HG03558 (cell line): Measurements from ENCODE around the gene RAB1A.

Source experiments
- ATAC-seq: cut with Tn5 transposase; IDR thresholded peaks from one replicate; pipeline ENCODE4 v1.9.1; 2021; ENCODE audit warnings: moderate number of reproducible peaks; ENCODE audit not compliant: unreplicated experiment; ENCODE audit errors: extremely low read depth

Gene RAB1A

DNA sequence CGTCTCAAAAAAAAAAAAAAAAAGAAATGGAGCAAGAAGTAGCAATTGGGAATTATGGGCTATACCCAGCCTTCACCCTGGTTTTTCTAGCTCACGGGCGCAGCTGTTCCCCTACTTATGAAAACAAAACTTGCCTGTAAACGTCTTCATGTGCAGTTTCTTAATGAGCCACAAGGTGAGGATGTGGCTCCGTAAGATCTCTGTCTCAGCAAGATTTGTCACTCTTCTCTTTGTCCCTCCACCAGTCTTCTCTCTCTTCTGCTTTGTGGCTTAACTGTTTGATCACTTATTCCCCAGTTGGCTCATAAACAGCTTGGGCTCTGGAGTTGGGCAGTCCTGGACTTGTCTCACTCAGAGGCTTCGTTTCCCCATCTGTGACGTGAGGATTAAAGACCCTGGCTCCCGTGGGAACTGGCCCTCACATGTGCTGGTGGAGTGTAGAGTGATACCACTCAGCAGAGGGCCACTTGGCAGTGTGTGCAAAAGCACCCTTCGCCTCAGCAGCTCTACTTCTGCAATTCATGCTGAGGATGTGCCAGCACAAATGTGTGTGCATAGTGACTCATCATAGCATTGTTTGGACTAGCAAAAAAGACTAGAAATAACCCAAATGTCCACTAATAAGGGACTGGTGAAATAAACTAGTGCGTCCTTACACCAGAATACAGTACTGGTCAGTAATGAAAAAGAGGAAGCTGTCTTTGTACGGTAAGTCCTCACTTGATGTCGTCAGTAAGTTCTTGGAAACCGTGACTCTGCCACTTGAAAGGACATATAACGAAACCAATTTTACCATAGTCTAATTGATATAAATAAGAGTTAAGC is 65.0 kb downstream of the RAB1A start:
- ATAC-seq = peak; percentile 63

DNA sequence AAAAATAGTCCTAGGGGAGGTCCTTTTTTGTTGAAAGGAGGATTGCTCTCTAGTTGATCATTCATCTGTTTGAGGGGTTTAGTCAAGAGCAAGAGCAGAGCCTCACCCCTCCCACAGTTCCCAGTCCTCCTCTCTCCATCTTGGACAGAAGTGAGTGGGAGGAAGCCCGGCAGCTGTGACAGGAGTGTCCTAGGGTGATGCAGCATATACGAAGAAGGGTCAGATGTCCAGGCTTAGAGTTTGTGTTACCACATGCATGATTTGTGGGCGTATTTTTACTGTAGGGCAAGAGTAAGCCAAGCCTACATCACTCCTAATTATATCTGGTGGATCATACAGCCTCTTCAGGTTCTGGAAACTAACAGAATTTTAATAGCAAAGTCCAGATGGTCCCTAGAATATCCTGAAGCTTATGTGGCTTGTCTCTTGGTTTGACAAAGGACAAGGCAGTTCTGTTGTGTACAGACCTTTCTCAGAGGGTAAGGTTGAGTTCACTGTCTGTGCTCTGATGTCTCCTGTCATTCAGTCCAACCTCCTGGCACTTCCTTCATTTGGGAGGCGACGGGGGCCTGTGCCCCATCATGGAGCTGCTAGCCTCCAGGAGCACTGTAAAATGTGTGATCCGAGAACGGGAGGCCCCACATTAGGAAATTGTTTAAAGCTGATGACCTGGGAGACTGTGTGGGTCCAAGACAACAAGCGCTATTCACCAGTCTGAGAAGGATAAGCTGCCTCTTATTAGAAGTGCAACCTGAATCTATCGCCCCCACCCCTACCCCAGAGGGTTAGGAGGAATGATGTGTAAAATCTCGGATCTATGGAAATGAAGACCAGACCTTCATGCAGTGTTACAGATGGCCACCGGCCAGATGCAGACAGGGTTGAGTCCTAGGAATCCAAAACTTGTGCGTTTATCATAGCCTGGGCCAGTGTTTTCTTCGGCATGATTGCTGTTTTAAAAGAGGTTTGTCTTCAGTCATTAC is 66.8 kb downstream of the RAB1A start:
- ATAC-seq = no peak

DNA sequence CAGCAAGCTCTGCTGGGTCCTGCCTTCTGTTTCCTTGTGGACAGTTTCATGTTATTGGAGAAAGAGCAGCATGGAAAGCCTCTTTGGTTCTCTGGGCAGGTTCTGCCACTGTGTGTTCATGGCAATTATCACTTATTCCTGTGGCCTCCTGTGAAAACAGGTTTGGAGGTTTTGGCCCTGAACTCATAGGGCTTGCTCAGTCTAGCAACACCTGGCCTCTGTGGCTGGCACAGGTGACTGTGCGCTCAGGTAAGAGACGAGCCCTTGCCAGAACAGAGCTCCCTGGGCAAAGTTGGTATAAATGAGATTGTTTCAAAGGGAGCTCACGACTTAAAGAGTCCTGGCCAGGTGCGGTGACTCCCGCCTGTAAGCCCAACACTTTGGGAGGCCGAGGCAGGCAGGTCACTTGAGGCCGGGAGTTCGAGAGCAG is 68.0 kb downstream of the RAB1A start:
- ATAC-seq = no peak

DNA sequence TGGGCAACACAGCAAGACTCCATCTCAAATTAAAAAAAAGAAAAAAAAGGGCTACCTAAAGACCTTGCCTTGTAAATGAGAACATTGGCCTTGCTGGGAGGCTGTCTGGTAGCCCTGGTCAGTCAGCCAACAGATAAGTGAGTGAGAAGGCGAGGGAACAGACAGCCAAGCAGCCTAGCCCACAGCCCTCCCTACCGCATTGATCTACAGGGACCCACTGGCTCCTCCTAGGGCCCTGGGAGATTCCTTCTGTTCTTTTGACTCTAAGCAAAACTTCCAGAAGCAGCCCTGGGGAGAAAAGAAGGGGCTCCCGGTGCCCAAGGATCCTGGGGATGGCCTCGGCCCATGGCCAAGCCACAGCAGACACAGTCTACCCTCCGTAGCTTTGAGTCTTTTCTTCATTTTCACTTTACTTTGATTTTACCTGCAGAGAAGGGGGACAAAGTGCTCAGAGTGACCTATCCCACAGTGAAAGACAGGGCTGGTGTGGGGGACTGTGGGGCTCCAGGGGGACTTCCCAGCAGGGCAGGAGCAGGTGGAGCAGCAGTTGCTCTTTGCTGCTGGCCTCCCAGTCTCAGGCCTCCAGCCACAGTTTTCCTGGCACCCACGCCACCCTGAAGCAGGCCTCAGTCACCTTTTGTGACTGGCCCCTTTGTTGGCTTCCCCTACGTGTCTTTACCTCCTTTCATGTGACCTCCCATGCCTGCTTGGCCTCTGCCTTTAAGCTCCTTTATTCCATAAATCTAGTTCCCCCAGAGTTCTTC is 68.6 kb downstream of the RAB1A start:
- ATAC-seq = no peak

DNA sequence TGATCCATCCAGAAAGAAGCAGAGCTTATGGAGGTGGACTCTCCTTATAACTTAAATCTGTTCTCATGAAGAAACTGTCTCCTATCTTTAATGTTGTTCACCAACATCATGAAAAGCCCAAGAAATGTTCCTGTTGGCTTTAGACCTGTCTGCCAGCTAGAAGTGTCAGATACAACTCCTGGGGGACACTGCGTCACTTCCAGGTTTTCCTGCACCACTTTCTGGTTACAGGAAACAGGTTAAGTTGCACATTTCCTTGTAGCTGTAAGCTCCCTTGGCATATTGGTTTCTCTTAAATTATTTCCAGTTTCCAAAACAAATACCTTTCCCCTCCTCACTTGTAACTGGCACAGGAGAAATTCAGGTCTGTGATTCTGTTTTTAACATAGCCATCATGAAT is 70.8 kb downstream of the RAB1A start:
- ATAC-seq = no peak

DNA sequence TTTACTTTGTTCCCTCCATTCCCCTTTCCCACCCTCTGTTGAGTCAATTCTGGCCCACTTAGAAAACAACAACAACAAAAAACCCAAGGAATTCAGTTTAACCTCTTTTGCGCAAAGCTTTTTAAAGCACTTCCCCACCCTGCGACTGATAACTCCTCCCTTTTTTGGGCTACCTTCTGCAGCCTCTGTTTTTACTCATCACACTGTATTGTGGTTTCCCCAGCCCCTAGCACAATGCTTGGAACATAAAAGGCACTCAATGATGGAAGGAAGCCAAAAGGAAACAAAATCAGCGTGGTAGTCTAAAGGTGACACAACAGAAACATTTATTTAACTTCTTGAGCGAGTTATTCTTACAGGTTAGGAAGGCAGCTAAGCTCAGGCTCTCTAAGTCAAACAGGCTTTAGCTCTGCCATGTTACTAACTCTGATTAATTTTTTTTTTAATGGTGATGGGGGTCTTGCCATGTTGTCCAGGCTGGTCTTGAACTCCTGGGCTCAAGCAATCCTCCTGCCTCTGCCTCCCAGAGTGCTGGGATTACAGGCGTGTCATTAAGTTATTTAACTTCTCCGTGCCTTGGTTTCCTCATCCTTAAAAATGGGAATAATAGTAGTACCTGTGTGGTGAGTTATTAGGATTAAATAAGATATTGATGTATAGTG is 72.4 kb downstream of the RAB1A start:
- peak; percentile 20 for ATAC-seq

DNA sequence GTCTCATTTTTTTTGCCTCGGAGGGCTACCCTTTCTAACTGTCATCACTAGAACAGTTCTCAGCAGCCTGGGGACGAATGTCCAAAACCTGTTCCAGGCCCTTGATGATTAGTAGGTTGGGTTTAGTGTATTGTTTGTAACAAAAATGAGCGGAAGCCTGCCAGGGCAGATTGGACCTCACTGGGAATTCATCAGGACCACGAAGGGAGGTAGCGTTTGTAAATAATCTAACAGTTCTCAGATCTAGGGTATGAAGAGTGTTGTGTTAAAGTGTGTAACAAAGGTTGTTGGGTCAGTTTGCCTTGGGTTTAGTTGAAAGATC is 72.9 kb downstream of the RAB1A start:
- ATAC-seq = no peak

DNA sequence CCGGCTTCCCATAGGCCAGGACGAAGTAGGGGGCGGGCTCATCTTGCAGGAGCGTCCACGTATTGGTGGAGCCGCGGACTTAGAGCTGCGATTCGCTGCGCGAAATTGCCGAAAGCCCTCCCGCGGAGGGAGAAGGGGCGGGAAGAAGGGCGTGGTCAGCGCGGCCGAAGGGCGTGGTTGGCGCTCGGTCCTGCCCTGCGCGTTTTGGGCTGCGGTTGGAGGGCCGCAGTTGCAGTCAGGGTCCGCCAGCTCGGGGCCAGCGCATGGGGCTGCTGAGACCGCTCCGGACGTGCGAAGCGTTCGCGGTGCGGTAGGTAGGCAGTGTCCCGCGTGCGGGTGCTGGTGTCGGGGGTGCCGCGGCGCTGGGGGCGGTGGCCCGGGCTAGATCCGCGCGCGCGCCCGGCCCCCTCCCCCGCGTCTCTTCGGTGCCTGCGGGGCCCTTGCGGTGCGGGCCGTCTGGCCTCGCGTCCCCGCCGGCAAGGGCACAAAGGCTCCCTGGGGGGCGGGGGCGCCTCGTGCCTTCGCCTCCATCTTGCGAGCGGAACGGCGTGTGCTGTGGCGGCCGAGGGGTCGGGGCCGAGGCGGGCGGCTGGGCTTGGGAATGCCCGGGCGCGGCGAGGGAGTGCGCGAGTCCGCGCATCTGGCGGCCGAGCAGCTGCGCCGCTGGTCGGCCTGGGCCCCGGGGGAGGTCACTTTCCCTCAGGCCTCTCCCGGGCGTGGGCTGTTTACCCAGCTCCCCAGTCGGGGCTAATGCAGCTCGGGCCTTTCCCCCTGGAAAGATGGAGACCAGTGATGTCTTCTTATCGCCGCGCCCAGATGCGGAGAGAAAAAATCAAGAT is 73.5 kb downstream of the RAB1A start, which contains the start of gene CEP68:
TSS of gene CEP68 (plus strand) at position 202 of the 839 bp plus-strand sequence. CDS start 13,029 bp downstream, outside the sequence.
- ATAC-seq = peak; percentile 67

DNA sequence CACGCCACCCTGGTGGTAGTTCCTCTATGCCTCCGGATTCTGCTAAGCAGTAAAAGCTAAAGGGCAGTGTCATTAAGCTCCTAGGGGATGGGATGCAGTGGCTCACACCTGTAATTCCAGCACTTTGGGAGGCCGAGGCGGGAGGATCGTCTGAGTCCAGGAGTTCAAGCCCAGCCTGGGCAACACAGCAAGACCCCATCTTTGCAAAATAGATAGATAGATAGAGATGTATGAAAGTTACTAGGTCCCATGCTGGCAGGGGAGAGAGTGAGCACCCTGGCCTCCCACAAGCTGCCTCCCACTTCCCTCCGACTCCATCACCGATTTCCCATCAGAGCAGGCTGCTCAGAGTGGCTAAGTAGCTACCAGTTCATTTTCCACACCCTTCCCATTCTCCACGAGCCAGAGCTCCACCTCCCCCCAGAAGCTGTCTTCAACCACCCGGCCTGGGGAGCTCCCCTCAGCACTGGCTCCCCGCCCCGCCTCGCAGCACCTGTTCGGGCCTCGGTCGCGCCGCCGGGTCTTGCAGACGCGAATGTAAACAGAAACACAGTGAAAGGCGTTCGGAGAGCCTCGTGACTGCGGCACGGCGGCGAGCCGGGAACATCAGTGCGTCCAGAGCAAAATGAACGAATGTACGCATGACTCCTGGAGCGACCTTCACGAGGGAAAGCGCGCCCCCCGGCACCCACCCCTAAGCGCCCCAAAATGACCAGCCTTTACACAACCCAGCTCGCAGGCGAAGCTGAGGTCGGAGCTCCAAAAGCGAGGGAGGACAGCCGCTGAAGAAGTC is 74.3 kb downstream of the RAB1A start:
- no peak for ATAC-seq

DNA sequence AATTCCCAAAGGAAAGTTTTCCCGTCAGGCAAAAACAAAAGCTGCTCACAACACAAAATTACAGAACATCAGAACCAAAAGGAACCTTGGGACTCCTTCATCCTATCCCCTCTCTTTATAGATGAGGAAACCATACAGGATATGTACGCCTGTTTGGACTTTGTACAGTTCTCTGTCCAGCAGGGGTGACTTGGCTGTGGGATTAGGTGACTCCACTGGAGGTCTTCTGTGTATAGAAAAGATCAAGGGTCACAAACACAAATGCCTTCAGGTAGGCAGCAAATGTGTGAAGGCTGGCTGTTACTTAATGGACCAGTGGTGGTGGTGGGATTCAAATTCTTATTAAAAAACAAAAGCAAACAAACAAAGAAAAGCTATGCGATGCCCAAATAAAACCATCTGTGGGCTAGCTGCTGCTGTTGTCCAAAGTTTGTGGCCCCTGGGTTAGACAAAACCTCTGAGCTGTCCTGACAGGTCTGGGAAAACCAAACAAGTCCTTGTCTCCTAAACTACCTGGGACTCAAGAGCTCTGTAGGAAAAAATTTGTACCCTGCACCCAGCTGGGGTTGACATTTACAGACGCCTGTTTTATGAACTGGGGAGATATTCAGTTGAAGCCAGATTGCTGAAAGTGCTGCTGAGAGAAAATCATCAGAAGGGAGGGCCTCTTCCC is 75.0 kb downstream of the RAB1A start:
- ATAC-seq = no peak

DNA sequence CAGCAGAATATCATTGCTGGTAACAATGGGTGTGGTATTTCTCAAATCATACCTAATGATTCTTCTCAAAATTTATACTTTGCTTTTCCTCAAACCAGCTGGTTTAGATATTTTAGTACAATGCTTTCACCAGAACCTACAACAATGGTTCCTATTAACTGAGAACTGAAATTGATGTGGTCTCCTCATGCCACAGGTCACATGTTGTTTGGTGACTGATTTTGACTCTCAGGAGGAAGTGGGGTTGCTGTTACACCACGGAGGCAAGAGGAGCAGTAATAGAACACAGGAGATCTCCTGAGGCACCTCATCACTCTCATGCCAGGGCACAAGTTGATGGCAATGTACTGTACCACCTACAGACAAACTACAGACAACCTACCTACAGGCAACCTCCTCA is 76.7 kb downstream of the RAB1A start:
- ATAC-seq = peak; percentile 33

DNA sequence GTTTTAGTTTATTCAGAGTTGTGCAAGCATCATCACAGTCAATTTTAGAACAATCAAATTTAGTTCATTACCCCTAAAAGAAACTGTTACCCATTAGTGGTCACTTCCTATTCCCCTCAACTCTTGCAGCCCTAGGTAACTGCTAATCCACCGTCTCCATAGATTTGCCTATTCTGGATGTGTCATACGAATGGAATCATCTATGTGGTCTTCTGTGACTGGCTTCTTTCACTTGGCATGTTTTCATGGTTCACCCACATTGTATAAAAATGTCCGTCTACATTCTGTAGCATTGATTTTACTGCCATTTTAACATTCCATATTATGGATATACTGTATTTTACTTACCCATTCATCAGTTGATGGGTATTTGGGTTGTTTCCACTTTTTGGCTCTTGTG is 79.0 kb downstream of the RAB1A start:
- ATAC-seq = no peak

DNA sequence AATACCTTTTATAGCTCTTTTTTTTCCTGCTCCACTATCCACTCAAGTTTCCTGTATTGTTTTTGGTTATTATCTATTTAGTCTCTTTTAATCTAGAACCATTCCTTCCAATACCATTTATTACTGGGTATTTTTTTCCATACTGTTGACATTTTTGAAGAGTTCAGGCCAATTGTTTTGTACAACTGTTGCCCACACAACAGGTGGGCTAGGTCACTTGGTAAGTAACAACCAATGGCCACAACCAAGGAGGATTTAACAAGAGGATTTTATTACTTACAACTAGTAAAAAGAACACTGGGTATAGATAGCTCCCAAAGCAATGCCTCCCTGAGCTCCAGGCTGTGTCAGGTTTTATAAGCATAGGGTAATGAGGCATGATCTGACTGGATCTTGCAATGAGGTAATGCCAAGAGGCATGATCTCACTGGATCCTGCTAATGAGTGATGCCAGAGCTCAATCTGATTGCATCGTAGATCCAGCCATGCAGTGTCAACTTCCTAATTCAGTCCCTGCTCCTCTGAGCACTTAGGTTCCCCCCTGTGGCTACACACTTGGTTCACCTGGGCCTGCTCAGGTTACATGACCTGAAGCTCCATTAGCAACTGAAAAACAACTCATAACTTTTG is 80.8 kb downstream of the RAB1A start:
- ATAC-seq = no peak

DNA sequence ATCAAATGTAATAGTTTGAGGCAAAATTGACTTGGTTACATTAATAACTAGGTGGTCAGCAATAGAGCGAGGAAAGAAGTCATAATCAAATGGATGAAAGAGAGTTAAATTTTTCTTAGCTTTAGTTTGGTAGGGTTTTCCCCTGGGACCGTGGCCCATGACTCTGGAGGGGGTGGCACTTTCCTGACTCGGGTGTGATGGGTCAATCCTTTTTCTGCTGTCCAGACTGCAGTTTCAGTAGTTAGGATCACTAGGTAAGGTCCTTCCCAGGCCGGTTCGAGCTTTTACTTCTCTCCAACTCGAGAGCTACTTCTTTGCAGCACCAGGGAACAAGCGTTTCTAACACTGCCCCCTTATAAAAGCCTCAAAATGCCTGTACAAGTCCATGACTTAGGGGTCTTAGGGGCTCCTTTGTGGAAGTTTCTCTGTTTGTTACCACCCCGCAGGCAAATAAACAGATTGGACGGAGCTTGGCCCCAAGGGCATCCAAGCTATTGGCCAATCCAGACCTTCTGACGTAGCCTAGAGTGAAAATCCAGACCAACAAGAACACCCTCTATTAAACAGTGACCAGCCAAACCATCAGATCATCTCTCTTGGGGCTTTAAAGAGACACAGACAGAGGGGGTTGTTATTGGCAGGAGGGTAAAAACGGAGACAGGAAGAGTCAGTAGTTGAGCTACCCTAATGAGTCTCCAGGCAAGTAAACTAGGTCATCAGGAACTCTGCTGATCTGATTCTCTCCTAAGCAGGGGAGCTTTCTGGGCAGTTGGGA is 83.1 kb downstream of the RAB1A start:
- ATAC-seq = no peak

DNA sequence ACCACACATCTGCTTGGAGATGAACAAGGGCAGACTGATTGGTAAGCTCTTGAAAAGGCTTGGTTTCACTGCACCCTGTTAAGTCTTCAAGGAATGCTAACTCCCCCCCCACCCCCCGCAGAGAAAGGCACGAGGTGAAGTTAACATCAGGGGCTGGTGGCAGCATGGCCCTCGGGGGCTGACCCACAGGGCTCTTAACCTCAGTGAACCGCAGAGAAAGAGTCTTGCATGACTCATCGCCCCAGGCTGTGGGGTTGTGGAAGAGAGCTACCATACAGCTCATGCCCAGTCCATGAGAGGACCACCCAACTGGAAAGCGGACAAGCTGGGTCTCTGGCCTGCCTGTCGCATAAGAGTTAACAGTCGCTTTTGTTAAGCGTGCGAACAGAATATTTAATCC is 84.3 kb downstream of the RAB1A start:
- no peak for ATAC-seq

DNA sequence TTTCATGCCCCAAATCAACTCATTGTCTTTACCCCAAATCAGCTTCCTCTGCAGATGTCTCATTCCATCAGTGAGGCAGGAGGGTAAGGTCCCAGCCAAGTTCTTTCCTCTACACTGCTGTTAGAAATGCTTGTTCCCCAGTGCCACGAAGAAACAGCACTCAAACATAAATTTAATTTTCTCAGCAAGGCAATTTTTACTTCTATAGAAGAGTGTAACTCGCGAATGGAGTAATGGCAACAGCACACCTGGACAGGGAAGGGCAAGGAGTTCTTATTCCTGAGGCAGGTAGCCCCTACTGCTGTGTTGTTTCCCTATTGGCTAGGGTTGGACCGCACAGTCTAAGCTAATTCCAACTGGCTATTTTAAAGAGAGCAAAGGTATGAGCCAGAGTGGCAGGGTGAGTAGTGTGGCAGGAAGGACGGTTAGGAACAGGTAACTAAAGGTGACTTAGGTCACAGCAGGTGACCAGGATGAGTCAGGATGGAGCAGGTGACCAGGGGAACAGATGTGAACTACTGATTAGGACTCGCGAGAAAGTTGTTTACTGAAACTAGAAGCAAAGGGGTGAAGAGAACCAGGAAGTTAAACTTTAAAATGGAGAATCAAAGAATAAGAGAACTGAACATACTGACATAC is 85.7 kb downstream of the RAB1A start:
- no peak for ATAC-seq
